SJSA1 (cell line): ENCODE results near the gene UTRN. TPM values are rescaled to one million over a fixed set of nuclear protein-coding genes. Genes with fewer than 3 reads are reported as not detected.

Source experiments
- DNase-seq, 2 experiments: peaks; one replicate each; pipeline ENCODE4 v3.0.0-alpha.2; 2015 to 2020; ENCODE audit warnings: low spot score in 2 of 2, low read depth in 1 of 2
- H3K27ac ChIP-seq: fragments of 250-450 bp; sonication (Bioruptor Pico); 2 replicates; pipeline ENCODE4 v1.5.1; 2020; ENCODE audit warnings: mild to moderate bottlenecking, moderate library complexity
- H3K27me3 ChIP-seq: fragments of 250-450 bp; sonication (Bioruptor Pico); replicated peaks from 2 replicates; pipeline ENCODE4 v1.5.1; 2020; ENCODE audit warnings: mild to moderate bottlenecking, moderate library complexity
- H3K36me3 ChIP-seq: fragments of 250-450 bp; sonication (Bioruptor Pico); 2 replicates; pipeline ENCODE4 v1.5.1; 2020; ENCODE audit warnings: mild to moderate bottlenecking
- H3K4me1 ChIP-seq: fragments of 250-450 bp; sonication (Bioruptor Pico); replicated peaks from 2 replicates; pipeline ENCODE4 v1.6.1; 2021; ENCODE audit warnings: mild to moderate bottlenecking
- H3K4me3 ChIP-seq: fragments of 250-450 bp; sonication (Bioruptor Pico); 2 replicates; pipeline ENCODE4 v1.5.1; 2020; ENCODE audit warnings: mild to moderate bottlenecking
- H3K9me3 ChIP-seq: fragments of 250-450 bp; sonication (Bioruptor Pico); replicated peaks from 2 replicates; pipeline ENCODE4 v1.5.1; 2020; ENCODE audit warnings: mild to moderate bottlenecking
- total RNA-seq: library from RNA; depleted of rRNA; stranded (reverse); fragments of >200 nt; shearing (Covaris generic); gene quantifications from 2 replicates; pipeline ENCODE4 v1.2.3, GENCODE V29; 2014; rRNA removed

Gene UTRN
- total RNA-seq, 1 experiment from 2014 or later: 143 TPM

- Histone ChIP-seq H3K4me3 (no peak overlapping the region), H3K4me1 (peaks cover 15% of the 10 kb centered on the region), H3K9me3 (peaks cover under 1% of the 10 kb centered on the region; the same call in 1 of the 2 replicates), H3K27ac (no peak overlapping the region), H3K36me3 (peaks cover 6% of the 10 kb centered on the region; the same call in 1 of the 2 replicates), H3K27me3 (no peaks in the 10 kb centered on the region)
- no peak for DNase-seq
Observed at GRCh38 chr6:144330017-144330987, 45.2 kb downstream of the UTRN start.

DNA sequence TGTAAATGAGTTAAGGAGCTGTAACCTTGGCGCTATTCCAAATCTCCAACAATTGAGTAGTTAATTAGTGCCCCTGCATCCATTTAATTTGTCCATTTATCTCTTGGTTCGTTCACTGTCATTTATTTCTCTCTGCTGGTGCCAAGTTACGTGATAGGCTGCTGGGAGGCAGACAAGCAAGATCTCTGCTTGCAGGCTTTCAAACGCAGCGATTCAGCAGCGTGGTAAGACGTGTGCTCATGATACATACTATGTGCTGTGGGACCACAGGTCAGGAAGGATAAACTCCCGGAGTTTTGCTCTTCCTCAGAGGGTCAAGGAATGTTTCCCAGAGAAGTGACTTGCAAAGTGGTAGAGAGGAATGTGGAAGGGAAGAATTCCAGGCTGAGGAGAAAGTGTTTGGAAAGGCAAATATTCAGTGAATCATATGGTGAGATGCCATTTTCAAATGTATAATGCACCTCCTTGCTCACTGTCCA lies 46.4 kb downstream of the UTRN start:
- Histone ChIP-seq H3K36me3 (peaks cover 5% of the 10 kb centered on the region; the same call in 1 of the 2 replicates), H3K27ac (no peak overlapping the region), H3K4me3 (no peak overlapping the region), H3K4me1 (peaks cover 12% of the 10 kb centered on the region), H3K27me3 (no peaks in the 10 kb centered on the region), H3K9me3 (no peaks in the 10 kb centered on the region)
- DNase-seq: no peak

- H3K27ac ChIP-seq: no peak overlapping the region
- H3K9me3 ChIP-seq: no peaks in the 10 kb centered on the region
- H3K36me3 ChIP-seq: 0 out of 2 replicates have a peak, but pooled peaks cover 3% of the 10 kb centered on the region
- H3K27me3 ChIP-seq: no peaks in the 10 kb centered on the region
- no peak overlapping the region for H3K4me3 ChIP-seq
- no peak for DNase-seq
- peaks cover 11% of the 10 kb centered on the region for H3K4me1 ChIP-seq
Observed at GRCh38 chr6:144332177-144332576, 47.0 kb downstream of the UTRN start.

GRCh38 chr6:144334150-144334708 lies 49.1 kb downstream of the UTRN start:
- Histone ChIP-seq H3K27me3 (no peaks in the 10 kb centered on the region), H3K4me3 (no peak overlapping the region), H3K9me3 (no peaks in the 10 kb centered on the region), H3K36me3 (0 out of 2 replicates have a peak, but pooled peaks cover 3% of the 10 kb centered on the region), H3K27ac (no peak overlapping the region), H3K4me1 (no peaks in the 10 kb centered on the region)
- DNase-seq: no peak

Other genes with a start within 250 kb of the UTRN start
- 150 and 199 TPM in 2 replicates for gene SF3B5, start 189.8 kb upstream of the UTRN start, total RNA-seq
- gene STX11, start 134.8 kb upstream of the UTRN start, total RNA-seq: 8.2 and 9.7 TPM in 2 replicates